AML-193 (cell line): ENCODE results near the gene TP73.
A peak's percentile ranks its signal among the peaks of the same experiment; 100 is the strongest.
"Not testable (repeated sequence)": the region's sequence is repeated elsewhere in the genome, so short reads cannot be mapped to it uniquely, and the experiment has no call there.

Experiments used
- DNase-seq, 2 experiments: peaks; one replicate each; lab custom pipeline; 2025; lab: John Stamatoyannopoulos, UW

TP73 gene

DNA sequence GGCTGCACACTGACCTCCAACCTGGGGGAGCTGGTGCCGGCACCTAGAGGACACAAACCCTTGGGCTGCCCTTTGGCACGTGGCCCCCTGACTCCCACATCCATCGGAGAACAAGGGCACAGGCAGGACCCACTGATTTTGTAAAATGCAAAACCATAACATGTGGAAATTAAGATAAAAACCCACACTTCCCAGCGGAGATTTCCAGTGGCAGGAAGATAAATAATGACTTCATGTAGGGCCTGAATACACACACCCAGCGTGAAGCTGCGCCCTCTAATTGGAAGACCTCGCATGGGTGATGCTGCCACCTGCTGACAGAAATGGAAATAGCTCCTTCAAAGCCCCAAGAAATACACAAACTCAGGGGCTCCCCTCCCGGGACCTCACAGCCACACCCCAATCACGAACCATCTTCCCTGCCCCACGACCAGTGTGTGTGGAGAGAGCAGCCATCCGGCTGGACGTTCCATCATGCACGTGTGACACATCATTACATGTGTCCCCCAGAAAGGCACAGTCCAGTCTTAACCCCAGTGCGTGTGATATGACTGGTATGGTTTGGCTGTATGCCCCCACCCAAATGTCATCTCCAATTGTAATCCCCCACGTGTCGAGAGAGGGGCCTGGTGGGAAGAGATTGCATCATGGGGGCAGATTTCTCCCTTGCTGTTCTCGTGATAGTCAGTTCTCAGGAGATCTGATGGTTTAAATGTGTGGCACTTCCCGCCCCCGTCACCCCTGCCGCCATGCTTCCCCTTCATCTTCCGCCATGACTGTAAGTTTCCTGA lies 33.2 kb upstream of the TP73 start:
- DNase-seq = peak; percentile 45 to 53

DNA sequence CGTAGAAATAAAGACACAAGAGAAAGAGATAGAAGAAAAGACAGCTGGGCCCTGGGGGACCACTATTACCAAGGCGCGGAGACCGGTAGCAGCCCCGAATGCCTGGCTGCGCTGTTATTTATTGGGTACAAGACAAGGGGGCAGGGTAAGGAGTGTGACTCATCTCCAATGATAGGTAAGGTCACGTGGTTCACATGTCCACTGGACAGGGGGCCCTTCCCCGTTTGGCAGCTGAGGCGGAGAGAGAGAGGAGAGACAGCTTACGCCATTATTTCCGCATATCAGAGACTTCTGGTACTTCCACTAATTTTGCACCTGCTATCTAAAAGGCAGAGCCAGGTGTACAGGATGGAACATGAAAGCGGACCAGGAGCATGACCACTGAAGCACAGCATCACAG lies 31.6 kb upstream of the TP73 start:
- no peak for DNase-seq

DNA sequence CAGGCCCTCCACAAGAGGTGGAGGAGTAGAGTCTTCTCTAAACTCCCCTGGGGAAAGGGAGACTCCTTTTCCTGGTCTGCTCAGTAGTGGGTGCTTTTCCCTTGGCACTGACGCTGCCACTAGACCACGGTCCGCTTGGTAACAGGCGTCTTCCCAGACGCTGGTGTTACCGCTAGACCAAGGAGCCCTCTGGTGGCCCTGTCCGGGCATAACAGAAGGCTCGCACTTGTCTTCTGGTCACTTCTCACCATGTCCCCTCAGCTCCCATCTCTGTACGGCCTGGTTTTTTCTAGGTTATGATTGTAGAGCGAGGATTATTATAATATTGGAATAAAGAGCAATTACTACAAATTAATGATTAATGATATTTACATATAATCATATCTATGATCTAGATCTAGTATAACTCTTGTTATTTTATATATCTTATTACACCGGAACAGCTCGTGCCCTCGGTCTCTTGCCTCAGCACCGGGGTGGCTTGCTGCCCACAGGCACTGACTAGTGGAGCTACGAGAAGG lies 31.1 kb upstream of the TP73 start:
- not testable (repeated sequence) for DNase-seq

DNA sequence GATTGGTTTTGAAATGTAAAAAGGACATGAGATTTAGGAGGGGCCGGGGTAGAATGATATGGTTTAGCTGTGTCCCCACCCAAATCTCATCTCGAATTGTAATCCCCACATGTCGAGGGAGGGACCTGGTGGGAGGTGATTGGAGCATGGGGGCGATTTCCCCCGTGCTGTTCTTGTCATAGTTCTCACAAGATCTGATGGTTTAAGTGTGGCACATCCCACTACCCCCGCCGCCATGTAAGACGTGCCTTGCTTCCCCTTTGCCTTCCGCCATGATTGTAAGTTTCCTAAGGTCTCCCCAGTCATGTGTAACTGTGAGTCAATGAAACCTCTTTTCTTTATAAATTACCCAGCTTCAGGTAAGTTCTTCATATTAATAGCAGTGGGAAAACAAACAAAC lies 30.2 kb upstream of the TP73 start:
- DNase-seq = not testable (repeated sequence)

DNA sequence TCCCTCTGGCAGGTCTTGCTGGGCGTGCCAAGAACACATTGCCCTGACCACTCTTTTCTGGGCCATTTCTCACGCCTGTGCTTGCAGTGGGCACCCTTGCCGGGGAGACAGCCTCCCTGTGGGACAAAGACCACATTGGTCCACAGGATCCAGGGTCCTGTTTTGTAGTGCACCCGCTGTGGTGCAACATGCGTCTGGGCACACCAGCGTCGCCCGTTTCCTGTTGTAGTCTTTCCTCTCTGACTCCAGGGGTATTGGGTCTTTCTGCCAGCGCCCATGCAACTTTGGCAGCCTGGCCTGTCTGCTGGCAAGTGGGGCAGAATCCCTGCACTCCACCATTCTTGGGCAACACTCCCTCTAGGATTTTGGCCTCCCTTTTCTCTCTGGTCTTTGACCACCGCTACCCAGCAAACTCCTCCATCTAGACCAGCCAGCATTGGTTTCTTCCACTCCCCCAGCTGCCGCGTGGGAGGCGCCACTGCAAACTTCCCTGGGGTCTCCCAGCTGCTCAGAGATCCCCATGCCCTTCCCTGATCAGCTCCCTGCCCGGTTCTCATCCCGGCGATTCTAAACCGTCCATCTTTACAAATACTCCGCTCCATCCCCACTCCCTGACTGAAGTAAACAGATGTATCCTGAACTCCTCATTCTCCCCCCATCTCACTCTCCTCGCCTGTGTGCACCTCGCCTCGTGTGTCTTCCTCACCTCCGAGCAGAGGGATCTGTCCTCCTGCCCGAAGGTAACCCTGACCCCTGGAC lies 28.7 kb upstream of the TP73 start:
- no peak for DNase-seq

DNA sequence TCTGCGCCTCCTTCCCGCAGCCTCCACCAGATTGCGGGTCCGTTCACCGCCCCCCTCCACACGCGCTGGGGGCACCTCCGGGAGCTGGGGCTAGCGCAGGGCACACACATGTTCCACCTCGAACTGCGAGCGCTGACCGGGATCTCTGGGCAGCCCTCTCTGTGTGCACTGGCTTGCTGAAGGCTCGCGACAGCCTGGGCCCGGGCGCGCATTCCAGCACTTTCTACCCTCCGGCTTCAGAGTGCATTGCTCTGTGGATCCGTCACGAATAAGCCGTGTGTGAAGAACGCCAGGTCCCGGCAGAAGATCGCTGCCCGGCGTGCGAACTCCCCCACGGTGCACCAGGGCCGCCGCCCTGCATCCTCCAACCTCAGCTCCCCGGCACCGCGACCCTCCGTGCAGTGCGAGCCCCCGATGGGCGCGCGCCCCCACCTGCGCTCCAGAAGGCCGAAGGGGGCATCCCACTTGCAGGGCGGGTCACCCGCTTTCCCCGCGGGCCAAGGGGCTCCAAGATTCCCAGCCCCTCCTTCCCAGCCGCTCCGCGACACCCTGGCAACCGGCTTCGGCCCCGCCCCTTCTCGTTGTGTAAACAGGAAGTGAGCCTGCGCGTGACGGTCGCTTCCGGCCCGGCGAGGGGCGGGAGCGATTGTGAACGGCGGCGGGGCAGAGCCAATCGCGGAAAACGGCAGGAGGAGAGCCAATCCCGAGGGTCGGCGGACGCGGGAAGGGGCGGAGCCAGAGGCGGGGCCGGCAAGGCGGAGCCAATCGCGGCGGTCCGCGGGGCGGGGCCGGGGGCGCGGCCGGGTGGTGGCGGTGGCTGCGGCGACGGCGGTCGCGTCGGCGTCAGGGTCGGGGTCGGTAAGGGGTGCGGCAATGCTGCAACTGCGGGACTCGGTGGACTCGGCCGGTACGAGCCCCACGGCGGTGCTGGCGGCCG lies 27.8 kb upstream of the TP73 start, which contains the start of gene TPRG1L:
TSS of gene TPRG1L (plus strand) at position 816 of the 937 bp plus-strand sequence. CDS start at position 874, 58 bp downstream.
- DNase-seq = peak; percentile 90

DNA sequence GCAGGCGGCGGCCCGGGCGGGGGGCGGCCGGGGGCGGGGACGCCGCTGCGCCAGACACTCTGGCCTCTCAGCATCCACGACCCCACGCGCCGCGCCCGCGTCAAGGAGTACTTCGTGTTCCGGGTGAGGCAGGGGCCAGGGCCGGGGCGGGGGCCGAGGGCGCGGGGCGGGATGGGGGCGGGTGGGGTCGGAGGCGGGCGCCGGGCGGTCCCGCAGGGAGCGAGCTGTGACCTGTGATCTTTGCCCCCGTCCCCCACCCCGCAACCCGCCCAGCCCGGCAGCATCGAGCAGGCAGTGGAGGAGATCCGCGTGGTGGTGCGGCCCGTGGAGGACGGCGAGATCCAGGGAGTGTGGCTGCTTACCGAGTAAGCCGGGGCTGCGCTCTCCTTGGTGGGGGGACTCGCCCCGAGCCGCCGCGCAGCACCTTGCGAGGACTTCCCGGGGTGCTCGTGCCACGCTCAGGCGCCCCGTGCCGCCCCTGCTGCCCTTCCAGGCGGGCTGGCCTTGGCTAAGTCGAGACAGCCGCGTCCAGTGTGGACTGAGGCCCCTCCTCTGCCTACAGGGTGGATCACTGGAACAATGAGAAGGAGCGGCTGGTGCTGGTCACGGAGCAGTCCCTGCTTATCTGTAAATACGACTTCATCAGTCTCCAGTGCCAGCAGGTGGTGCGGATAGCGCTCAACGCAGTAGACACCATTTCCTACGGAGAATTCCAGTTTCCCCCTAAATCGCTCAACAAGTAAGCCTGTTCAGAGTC lies 27.0 kb upstream of the TP73 start:
- no peak for DNase-seq

DNA sequence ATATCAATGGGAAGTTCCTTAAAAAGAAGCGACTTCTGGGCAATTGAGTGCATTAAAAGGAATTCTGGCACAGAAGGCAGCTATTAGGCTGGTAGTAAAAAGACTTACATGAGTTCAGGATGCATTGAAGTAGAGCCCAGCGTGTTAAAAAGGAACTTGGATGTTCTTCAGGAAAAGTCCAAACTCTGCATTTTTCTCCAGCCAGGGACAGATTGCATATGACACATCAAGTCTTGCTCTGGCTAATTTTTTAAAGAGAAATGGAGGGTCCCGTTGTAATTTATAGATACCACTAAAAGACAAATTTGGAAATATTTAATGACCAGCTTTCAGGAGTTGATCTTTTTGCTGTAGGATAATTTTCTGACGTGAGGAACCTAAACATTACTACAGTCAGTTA lies 26.3 kb upstream of the TP73 start:
- DNase-seq = no peak

DNA sequence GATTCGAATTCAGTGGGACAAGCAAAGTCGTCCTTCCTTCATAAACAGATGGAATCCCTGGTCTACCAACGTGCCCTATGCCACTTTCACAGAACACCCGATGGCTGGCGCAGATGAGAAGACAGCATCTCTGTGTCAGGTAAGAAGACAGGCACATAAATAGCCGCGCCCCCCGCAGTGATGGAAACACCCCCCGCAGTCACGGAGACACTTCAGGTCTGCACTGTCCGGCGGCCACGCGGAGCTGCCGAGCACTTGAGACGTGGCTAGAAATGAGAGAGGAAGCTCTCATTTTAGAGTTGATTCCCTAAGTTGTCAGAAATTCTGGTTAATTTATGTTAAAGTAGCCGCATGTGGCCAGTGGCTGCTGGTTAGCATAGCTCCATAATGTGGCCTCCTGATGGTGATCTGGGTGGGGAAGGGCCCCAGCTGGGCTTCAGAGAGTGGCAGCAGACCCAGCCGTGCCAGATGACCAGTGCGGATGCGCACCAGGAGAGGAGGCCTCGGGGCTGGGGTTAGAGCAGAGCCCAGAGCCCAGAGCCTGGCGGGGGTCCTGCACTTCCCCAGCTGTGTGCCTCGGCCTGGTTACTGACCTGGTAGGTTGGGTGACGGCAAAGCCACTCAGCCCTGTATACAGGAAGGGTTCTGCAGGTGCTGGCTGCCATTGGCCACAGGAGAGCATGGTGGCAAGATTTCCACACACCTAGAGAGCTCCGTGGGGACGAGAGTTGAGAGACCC lies 24.6 kb upstream of the TP73 start:
- DNase-seq = no peak

DNA sequence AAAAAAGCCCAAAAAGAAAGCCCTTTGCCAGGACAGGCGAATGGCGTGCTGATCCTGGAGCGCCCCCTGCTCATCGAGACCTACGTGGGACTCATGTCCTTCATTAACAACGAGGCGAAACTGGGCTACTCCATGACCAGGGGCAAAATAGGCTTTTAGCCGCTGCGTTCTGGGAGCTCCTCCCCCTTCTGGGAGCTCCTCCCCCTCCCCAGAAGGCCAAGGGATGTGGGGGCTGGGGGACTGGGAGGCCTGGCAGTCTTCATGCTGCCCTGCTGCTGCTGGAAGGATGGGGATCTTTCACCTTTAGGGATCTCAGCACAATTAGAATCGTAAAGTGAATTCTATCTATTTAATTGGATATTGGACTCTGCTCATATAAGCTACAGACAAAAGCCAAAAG lies 23.9 kb upstream of the TP73 start:
- DNase-seq = no peak

DNA sequence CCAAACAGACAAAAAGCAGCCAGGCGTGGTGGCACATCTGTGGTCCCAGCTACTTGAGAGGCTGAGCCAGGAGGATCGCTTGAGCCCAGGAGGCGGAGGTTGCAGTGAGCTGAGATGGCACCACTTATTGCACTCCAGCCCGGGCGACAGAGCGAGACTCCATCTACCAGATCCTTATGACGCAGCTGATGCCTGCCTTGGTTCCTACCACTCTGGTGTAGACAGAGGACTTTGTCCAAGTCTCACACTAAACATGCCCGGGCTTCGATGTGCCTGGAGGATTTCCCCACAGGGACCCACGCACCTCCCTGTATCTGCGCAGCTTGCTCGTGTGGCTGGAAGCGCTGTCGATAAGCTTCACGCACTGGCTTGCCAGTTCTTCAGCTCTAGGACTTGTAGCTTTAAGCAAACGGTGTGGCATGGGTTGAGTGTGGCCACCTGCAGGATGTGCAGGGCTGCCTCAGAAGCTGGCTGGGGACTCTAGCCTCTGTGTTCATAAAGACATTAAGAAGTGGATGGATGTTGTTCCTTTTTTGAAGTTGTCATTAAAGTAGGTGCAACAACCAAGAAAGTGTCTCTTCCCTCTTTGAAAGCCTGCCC lies 22.7 kb upstream of the TP73 start:
- no peak for DNase-seq

DNA sequence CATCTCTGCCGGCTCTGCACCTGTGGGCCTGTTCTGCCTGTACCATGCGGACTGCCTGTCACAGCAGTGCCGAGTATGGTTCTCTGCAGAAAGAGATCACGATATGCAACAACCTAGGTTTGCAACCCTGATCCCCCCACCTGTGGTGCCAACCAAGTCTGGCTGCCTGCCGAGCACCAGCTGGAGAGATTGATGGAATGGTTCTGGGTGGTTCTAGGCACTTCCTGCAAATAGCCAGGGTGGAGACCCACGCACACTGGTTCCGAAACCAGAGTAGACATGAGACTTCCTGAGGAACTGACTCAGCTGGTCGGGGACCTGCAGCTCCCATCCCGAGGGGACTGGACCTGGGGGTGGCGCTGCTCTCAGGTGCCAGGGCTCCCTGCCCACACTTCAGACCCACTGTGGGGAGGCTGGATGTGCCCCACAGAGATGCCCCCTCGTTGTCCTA lies 22.1 kb upstream of the TP73 start:
- no peak for DNase-seq

DNA sequence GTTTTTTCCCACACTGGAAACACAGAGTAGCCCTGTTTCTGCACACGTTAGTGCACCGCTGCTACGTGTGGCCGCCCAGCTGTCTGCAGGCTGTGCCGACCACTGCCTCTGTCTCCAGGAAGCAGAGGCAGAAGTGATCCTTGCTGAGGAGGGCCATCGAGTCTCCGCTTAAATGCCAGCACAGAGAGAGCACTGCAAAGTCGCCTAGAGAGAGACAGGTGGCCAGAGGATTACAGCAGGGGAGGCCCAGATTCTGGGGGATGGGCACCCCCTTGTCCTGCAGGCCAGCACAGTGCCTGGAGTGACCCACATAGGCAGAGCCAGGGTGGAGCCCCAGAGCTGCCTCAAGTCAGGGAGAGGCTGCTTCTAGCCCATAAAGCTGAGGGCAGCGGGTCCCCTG lies 21.4 kb upstream of the TP73 start:
- DNase-seq = no peak

DNA sequence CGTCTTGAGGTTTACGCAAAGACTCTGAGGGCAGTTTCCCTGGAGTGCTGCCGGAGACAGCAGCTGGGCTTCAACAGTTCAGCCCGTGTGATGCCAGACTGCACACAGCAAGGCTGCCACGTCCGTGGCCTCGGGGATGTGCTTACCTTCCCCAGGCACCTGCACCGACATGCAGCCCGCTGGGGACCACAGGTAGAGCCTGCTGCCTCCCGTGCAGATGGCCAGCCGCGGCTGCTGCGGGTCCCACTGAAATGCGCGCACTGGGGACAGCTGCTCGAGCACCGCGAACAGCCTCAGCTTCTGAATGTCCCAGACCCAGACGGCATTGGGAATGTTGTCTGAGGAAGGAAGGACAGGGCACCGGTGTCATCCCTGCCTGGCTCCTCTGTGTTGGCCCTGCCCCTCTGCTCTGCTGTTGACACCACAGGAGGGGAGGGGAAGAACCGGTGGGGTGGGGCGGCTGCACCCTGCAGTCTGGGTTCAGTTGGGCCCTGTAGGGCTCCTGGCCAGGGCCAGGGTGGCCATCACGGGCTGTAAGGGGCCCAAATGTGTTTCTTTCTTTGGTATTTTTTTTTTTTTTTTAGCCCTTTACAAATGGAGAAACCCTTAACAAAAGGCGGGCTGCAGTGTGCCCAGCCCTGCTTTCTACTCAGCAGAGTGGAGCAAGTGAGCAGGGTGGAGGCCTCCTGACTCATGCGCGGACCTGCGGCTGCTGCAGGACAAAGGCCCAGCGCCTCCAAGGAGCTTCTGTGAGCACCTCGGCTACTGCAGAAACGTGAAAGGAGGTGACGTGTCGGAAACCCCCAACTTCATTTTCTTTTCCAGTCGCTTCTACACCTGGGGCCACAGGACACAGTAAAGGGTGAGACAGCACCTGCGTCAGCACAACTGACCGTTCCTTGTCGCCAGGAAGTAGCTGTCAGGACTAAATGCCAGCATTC lies 20.7 kb upstream of the TP73 start:
- no peak for DNase-seq

DNA sequence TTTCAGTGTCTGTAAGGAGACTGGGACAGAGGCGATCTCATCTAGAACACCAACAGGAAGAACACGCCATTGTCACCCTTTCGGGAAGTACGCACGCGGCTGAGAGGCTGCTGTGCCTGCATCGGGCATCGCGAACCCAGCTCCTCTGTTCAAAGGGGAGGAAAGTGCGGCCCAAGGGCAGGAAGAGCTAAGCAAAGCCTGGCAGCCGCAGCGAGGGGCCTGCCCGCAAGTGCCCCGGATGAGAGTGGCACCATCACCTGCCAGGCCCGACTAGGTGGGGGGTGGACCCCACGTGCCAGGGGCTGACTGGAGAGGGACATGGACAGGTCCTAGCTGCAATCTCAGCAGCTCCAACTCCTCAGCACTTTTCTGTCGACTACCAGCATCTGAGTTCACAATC lies 20.0 kb upstream of the TP73 start:
- no peak for DNase-seq

DNA sequence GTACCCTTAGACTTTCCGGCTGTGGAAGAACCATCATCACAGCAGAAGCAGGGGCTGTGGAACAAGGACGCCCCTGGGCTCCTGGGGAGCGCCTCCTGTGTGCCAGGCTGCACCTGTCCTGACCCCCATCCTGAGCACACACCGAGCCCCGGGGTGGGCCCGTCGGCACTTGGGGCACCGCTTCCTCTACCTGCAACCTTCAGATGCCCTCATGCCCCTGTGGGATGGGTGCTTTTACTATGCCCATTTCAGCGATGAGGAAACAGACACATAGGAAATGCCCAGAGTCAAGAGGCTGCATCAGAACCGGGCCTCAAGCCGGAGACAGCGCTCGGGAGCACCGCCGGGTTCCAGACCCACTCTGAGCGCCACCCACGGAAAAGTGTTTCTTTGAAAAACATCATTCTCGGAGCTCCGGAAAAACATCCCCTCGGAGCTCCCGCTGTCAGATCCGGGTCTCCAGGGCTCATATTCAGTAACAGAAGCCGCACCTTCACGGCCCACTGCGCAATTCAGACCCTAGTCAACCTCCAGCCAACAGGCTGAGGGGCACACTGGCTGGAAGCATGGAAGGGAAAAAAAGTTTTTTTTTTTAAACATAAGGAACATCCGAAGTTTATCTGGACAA lies 19.5 kb upstream of the TP73 start:
- no peak for DNase-seq

DNA sequence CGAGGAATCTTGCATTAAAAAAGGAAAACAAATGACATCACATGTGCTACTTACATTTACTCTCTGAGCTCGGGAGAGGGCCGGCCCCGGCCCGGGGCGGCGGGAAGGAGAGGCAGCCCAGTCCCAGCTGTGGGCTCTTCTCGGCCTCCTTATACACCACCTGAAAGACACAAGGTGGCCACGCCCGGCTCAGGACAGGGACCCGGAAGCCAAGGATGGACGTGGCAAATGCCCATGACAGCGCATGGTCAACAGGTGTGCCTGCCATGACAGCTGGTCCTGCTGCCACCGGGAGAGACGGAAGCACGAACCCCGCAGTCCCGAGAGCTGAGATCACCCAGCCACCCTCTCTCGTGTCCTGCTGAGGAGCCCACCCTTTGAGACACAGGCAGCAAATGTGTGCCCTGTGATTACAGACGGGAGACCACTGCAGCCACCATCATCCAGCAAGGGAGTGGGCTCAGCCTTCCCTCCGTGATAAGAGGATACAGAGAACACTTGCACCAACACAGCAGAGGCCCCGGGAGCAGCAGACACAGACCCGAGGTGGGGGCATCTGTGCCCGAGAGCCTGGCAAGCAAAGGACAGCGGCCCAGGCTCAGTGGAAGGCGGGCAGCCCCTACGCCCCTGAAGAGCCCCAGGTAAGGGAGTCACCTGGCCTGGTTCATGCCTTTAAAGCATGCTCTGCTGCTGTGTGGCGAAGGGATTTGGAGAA lies 18.8 kb upstream of the TP73 start:
- no peak for DNase-seq
